ENCODE results near the gene FIG4.
A peak's percentile ranks its signal among the peaks of the same experiment; 100 is the strongest.
"Not testable (repeated sequence)": the region's sequence is repeated elsewhere in the genome, so short reads cannot be mapped to it uniquely, and the experiment has no call there.

The FIG4 gene

GRCh38 chr6:109762769-109763441 lies 71.8 kb downstream of the FIG4 start:
- no peak for DNase-seq

- DNase-seq: no peak
These were observed 75.1 kb downstream of the FIG4 start for GRCh38 chr6:109766167-109766566.

GRCh38 chr6:109767961-109768360 lies 76.9 kb downstream of the FIG4 start:
- no peak for DNase-seq

- no peak for DNase-seq
These were observed 77.4 kb downstream of the FIG4 start for GRCh38 chr6:109768485-109768884.

- DNase-seq: no peak
These were observed 78.1 kb downstream of the FIG4 start for GRCh38 chr6:109769213-109769612.

GRCh38 chr6:109770047-109770446 lies 79.0 kb downstream of the FIG4 start:
- DNase-seq: no peak

GRCh38 chr6:109770779-109771178 lies 79.7 kb downstream of the FIG4 start:
- no peak for DNase-seq

- DNase-seq: not testable (repeated sequence)
These were observed 81.1 kb downstream of the FIG4 start for GRCh38 chr6:109771939-109772755.

- DNase-seq: no peak
These were observed 81.9 kb downstream of the FIG4 start for GRCh38 chr6:109772883-109773431.

- DNase-seq: no peak
These were observed 89.9 kb downstream of the FIG4 start for GRCh38 chr6:109781001-109781400.

GRCh38 chr6:109782491-109782999 lies 91.4 kb downstream of the FIG4 start:
- DNase-seq: no peak

GRCh38 chr6:109783250-109783986 lies 92.3 kb downstream of the FIG4 start:
- no peak for DNase-seq

- no peak for DNase-seq
These were observed 96.2 kb downstream of the FIG4 start for GRCh38 chr6:109787312-109787711.

GRCh38 chr6:109788687-109789086 lies 97.6 kb downstream of the FIG4 start:
- no peak for DNase-seq

GRCh38 chr6:109790131-109790530 lies 99.0 kb downstream of the FIG4 start:
- DNase-seq: no peak

GRCh38 chr6:109791301-109791700 lies 100.2 kb downstream of the FIG4 start:
- no peak for DNase-seq

- DNase-seq: no peak
These were observed 101.9 kb downstream of the FIG4 start for GRCh38 chr6:109793021-109793420.

GRCh38 chr6:109793792-109794191 lies 102.7 kb downstream of the FIG4 start:
- peak; percentile 59 for DNase-seq

GRCh38 chr6:109794201-109794923 lies 103.3 kb downstream of the FIG4 start:
- no peak for DNase-seq

GRCh38 chr6:109795994-109796555 lies 105.0 kb downstream of the FIG4 start:
- no peak for DNase-seq

- no peak for DNase-seq
These were observed 108.0 kb downstream of the FIG4 start for GRCh38 chr6:109799129-109799528.

- DNase-seq: no peak
These were observed 108.6 kb downstream of the FIG4 start for GRCh38 chr6:109799664-109800063.
